Renal cortical epithelial cell (primary cell): ENCODE data around the gene NOP53. TPM values are rescaled to one million over a fixed set of nuclear protein-coding genes. Genes with fewer than 3 reads are reported as not detected.
"Not testable (repeated sequence)": the region's sequence is repeated elsewhere in the genome, so short reads cannot be mapped to it uniquely, and the experiment has no call there.

Experiments
- DNase-seq: peaks from one replicate; pipeline ENCODE4 v3.0.0-alpha.2; 2011; ENCODE audit warnings: low read depth
- total RNA-seq: library from RNA; depleted of rRNA; stranded (reverse); fragments of >200 nt; gene quantifications from 2 replicates; pipeline ENCODE4 v1.2.3, GENCODE V29; 2014

Gene NOP53
- total RNA-seq, 1 donor from 2014 or later: 74.8 TPM

- DNase-seq: no peak
Observed at GRCh38 chr19:47754206-47755064, 9.1 kb downstream of the NOP53 start.

- no peak for DNase-seq
Observed at GRCh38 chr19:47755065-47755761, 9.9 kb downstream of the NOP53 start.

- no peak for DNase-seq
Observed at GRCh38 chr19:47755762-47756626, 10.6 kb downstream of the NOP53 start.

- no peak for DNase-seq
Observed at GRCh38 chr19:47756627-47756929, 11.2 kb downstream of the NOP53 start.

GRCh38 chr19:47756953-47757608 is 11.7 kb downstream of the NOP53 start:
- no peak for DNase-seq

- DNase-seq: no peak
Observed at GRCh38 chr19:47757617-47758442, 12.5 kb downstream of the NOP53 start.

GRCh38 chr19:47758443-47758804 is 13.1 kb downstream of the NOP53 start:
- DNase-seq: no peak

GRCh38 chr19:47760632-47760999 is 15.3 kb downstream of the NOP53 start:
- DNase-seq: no peak

GRCh38 chr19:47761566-47761965 is 16.2 kb downstream of the NOP53 start:
- no peak for DNase-seq

- no peak for DNase-seq
Observed at GRCh38 chr19:47762151-47762550, 16.8 kb downstream of the NOP53 start.

GRCh38 chr19:47762615-47763308 is 17.4 kb downstream of the NOP53 start:
- no peak for DNase-seq

GRCh38 chr19:47764705-47765104 is 19.4 kb downstream of the NOP53 start:
- not testable (repeated sequence) for DNase-seq

- no peak for DNase-seq
Observed at GRCh38 chr19:47765523-47766358, 20.4 kb downstream of the NOP53 start.

- no peak for DNase-seq
Observed at GRCh38 chr19:47766359-47766620, 20.9 kb downstream of the NOP53 start.

- no peak for DNase-seq
Observed at GRCh38 chr19:47766670-47767069, 21.3 kb downstream of the NOP53 start.

GRCh38 chr19:47767349-47767748 is 22.0 kb downstream of the NOP53 start:
- DNase-seq: no peak

GRCh38 chr19:47768604-47769003 is 23.3 kb downstream of the NOP53 start:
- DNase-seq: no peak

GRCh38 chr19:47769534-47769933 is 24.2 kb downstream of the NOP53 start:
- no peak for DNase-seq

GRCh38 chr19:47771291-47771690 is 25.9 kb downstream of the NOP53 start:
- DNase-seq: not testable (repeated sequence)

- peak; percentile 76 for DNase-seq
Observed at GRCh38 chr19:47776568-47776967, 31.2 kb downstream of the NOP53 start.
